ENCODE results near the gene CTDSPL.

DNA sequence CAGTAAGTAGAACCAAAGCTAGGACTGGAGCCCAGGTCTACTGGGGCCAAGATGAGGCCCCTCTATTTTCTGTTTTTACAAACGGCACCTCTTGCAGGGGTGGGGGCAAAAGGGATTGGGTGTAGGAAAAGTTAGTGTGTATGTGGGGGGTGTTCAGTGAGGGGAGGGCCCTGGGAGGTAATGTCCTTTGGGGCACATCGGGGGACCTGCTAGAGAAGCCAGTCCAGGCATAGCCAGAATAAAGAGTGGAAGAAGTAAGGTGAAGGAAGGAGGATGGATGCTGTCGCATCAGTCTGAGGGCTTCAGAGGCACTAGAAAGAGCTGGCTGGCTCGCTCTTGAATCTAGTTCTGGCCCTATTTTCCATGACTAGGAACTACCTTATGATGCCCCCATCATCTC lies 165.2 kb downstream of the CTDSPL start:
- TF ChIP-seq, protein P1, sequence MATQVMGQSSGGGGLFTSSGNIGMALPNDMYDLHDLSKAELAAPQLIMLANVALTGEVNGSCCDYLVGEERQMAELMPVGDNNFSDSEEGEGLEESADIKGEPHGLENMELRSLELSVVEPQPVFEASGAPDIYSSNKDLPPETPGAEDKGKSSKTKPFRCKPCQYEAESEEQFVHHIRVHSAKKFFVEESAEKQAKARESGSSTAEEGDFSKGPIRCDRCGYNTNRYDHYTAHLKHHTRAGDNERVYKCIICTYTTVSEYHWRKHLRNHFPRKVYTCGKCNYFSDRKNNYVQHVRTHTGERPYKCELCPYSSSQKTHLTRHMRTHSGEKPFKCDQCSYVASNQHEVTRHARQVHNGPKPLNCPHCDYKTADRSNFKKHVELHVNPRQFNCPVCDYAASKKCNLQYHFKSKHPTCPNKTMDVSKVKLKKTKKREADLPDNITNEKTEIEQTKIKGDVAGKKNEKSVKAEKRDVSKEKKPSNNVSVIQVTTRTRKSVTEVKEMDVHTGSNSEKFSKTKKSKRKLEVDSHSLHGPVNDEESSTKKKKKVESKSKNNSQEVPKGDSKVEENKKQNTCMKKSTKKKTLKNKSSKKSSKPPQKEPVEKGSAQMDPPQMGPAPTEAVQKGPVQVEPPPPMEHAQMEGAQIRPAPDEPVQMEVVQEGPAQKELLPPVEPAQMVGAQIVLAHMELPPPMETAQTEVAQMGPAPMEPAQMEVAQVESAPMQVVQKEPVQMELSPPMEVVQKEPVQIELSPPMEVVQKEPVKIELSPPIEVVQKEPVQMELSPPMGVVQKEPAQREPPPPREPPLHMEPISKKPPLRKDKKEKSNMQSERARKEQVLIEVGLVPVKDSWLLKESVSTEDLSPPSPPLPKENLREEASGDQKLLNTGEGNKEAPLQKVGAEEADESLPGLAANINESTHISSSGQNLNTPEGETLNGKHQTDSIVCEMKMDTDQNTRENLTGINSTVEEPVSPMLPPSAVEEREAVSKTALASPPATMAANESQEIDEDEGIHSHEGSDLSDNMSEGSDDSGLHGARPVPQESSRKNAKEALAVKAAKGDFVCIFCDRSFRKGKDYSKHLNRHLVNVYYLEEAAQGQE (IDR thresholded peaks at IDR 0.05; ENCODE audit: low read depth, low read length): no peak
- TF ChIP-seq, protein P2, sequence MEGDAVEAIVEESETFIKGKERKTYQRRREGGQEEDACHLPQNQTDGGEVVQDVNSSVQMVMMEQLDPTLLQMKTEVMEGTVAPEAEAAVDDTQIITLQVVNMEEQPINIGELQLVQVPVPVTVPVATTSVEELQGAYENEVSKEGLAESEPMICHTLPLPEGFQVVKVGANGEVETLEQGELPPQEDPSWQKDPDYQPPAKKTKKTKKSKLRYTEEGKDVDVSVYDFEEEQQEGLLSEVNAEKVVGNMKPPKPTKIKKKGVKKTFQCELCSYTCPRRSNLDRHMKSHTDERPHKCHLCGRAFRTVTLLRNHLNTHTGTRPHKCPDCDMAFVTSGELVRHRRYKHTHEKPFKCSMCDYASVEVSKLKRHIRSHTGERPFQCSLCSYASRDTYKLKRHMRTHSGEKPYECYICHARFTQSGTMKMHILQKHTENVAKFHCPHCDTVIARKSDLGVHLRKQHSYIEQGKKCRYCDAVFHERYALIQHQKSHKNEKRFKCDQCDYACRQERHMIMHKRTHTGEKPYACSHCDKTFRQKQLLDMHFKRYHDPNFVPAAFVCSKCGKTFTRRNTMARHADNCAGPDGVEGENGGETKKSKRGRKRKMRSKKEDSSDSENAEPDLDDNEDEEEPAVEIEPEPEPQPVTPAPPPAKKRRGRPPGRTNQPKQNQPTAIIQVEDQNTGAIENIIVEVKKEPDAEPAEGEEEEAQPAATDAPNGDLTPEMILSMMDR (IDR thresholded peaks at IDR 0.05): no peak
- TF ChIP-seq YY1 (IDR thresholded peaks at IDR 0.05; ENCODE audit: low read depth) (no peak), POLR2AphosphoS5 (IDR thresholded peaks at IDR 0.05; ENCODE audit: low read depth, low read length) (no peak), EZH2phosphoT487 (IDR thresholded peaks at IDR 0.05; ENCODE audit: borderline replicate concordance, low read depth) (no peak), MEF2A (IDR thresholded peaks at IDR 0.05; ENCODE audit: borderline replicate concordance, low read depth) (no peak), GATA2 (CRISPR knock-in tag; IDR thresholded peaks at IDR 0.05) (no peak), RAD21 (IDR thresholded peaks at IDR 0.05; ENCODE audit: low read length) (no peak), ELF1 (IDR thresholded peaks at IDR 0.05) (no peak), EP300 (IDR thresholded peaks at IDR 0.05; ENCODE audit: borderline replicate concordance in 1 of 2, low read depth in 1 of 2, low read length in 1 of 2) (no peak)
- TF ChIP-seq, protein P3, sequence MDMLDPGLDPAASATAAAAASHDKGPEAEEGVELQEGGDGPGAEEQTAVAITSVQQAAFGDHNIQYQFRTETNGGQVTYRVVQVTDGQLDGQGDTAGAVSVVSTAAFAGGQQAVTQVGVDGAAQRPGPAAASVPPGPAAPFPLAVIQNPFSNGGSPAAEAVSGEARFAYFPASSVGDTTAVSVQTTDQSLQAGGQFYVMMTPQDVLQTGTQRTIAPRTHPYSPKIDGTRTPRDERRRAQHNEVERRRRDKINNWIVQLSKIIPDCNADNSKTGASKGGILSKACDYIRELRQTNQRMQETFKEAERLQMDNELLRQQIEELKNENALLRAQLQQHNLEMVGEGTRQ (IDR thresholded peaks at IDR 0.05; ENCODE audit: borderline replicate concordance, low read depth, low read length): no peak
- TF ChIP-seq, protein P4, sequence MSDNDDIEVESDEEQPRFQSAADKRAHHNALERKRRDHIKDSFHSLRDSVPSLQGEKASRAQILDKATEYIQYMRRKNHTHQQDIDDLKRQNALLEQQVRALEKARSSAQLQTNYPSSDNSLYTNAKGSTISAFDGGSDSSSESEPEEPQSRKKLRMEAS (IDR thresholded peaks at IDR 0.05; ENCODE audit: low read depth): no peak
- TF ChIP-seq, protein P5, sequence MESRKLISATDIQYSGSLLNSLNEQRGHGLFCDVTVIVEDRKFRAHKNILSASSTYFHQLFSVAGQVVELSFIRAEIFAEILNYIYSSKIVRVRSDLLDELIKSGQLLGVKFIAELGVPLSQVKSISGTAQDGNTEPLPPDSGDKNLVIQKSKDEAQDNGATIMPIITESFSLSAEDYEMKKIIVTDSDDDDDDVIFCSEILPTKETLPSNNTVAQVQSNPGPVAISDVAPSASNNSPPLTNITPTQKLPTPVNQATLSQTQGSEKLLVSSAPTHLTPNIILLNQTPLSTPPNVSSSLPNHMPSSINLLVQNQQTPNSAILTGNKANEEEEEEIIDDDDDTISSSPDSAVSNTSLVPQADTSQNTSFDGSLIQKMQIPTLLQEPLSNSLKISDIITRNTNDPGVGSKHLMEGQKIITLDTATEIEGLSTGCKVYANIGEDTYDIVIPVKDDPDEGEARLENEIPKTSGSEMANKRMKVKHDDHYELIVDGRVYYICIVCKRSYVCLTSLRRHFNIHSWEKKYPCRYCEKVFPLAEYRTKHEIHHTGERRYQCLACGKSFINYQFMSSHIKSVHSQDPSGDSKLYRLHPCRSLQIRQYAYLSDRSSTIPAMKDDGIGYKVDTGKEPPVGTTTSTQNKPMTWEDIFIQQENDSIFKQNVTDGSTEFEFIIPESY (IDR thresholded peaks at IDR 0.05; ENCODE audit: borderline replicate concordance, low read depth): no peak

Measured in SK-N-SH (cell line).